Activated T-cell treated with anti-CD3 and anti-CD28 coated beads, Interleukin-2, amount 50 U/mL, for 72 hours (primary cell): Measurements from ENCODE around the gene FOXN3. TPM values are rescaled to one million over a fixed set of nuclear protein-coding genes. Genes with fewer than 3 reads are reported as not detected.

Experiments
- ATAC-seq, 2 donors: fragments of 150-1000 bp; cut with Tn5 transposase; replicated peaks in 1 of 2; 2 replicates each; pipeline ENCODE4 v1.10.0; 2021; ENCODE audit warnings: moderate library complexity in 2 of 2, mild to moderate bottlenecking in 1 of 2
- DNase-seq, 2 donors: peaks; one replicate each; pipeline ENCODE4 v3.0.0; 2021 to 2022; ENCODE audit warnings: mixed read lengths in 1 of 2
- H3K27ac Mint-ChIP-seq: one replicate; pipeline ENCODE4 v1.8.0; 2022; ENCODE audit warnings: mild to moderate bottlenecking, moderate library complexity, mixed read lengths
- H3K27me3 Mint-ChIP-seq: one replicate; pipeline ENCODE4 v1.8.0; 2022; ENCODE audit warnings: low read depth, mixed read lengths
- H3K36me3 Mint-ChIP-seq, 2 donors: one replicate each; pipeline ENCODE4 v1.8.0; 2022; ENCODE audit warnings: mixed read lengths in 2 of 2, mild to moderate bottlenecking in 1 of 2; ENCODE audit not compliant: insufficient read depth in 2 of 2
- H3K4me1 Mint-ChIP-seq: one replicate; pipeline ENCODE4 v1.8.0; 2022; ENCODE audit warnings: low read depth, mixed read lengths
- H3K4me3 Mint-ChIP-seq, 2 donors: one replicate each; pipeline ENCODE4 v1.8.0; 2022; ENCODE audit warnings: mild to moderate bottlenecking in 2 of 2, mixed read lengths in 2 of 2, moderate library complexity in 2 of 2
- H3K9me3 Mint-ChIP-seq, 2 donors: one replicate each; pipeline ENCODE4 v1.8.0; 2022; ENCODE audit warnings: mixed read lengths in 2 of 2
- total RNA-seq, 2 donors: library from RNA; stranded (reverse); gene quantifications; one replicate each; pipeline ENCODE4 v1.2.3, GENCODE V29; 2022

Gene FOXN3
- total RNA-seq, 2 donors from 2014 or later, result 154 to 157 TPM

DNA sequence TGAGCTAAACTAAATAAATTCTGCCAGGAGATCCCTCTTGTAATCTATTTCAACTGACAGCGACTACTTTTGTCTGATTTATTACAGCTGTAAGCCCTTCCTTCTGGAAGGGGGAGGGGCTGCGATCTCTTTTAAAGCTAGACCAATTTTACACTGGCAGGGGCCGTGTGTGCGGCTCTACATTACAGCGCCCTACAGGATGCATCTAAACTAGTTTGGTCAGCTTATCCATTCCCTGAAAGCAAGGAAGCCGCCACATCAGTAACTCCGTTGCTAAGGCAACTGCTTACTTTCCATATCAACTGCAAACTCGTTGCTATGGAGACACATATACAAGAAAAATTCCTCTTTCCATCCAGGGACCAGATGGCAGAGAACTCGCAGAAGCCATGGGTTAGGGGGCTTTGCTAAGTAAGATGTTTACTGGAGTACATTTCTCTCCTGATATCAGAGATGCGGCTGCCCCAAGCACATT lies 17.4 kb downstream of the FOXN3 start:
- DNase-seq (no peak), ATAC-seq (no peak)
- Mint-ChIP-seq H3K27ac (no peak overlapping the region), H3K9me3 (no peaks in the 10 kb centered on the region), H3K4me3 (no peak overlapping the region), H3K36me3 (peaks cover 0 to 26% of the 10 kb centered on the region in 2 donors), H3K4me1 (peaks cover 59% of the 10 kb centered on the region), H3K27me3 (no peaks in the 10 kb centered on the region)

DNA sequence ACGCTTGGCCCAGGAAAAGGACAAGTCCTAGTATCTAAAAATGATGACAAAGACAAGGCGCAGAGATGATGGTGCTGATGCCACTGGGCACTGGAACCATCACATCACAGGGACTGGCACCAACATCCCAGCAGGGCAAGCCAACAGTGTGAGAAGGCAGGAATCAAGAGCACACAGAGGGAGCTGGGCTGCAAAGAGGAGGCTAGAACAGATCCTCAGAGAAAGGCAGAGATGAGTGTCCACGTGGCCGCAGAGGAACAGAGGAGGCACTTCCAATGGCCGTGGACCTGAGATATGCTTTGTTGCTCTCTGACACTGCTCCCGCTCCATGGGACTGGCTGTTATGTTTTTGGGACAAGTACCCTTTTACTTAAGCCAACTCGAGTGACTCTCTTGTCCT lies 17.9 kb downstream of the FOXN3 start:
- H3K27ac Mint-ChIP-seq, result no peak overlapping the region
- ATAC-seq (no peak), DNase-seq (no peak)
- H3K27me3 Mint-ChIP-seq, result no peaks in the 10 kb centered on the region
- H3K4me1 Mint-ChIP-seq, result peaks cover 63% of the 10 kb centered on the region
- no peak overlapping the region for H3K4me3 Mint-ChIP-seq
- H3K9me3 Mint-ChIP-seq, result no peaks in the 10 kb centered on the region
- peaks cover 0 to 26% of the 10 kb centered on the region in 2 donors for H3K36me3 Mint-ChIP-seq

DNA sequence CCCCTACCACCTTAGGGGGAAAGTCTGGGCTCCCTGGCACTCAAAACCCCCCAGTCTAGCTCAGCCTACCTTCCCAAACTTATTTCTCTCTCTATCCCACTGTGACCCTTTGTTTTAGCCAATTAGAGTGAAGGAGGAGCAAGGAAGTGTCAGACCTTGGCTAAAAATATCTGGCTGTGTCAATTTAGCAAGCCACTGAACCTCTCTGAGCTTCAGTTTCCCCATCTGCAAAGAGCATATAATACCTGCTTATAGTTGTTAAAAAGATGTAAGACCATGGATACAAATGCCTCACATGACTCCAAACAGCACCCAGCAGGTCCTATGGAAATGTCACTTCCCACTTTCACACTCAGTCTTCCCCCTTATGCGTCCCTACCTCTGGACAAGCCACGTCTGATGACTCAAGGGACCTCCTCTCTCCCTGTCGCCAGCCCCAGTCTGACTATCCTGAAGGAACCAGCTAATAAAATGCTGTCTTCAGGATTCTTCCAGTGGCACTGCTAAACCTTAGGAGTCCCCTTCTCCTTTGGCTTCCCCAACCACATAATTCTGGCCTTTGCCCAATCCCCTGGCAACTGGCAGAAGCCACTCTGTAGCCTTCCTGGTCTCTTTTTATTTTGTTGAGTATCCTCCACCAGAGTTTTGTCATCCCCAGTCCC lies 19.3 kb downstream of the FOXN3 start:
- Mint-ChIP-seq H3K4me3 (no peak overlapping the region), H3K4me1 (peaks cover 59% of the 10 kb centered on the region), H3K36me3 (peaks cover 0 to 21% of the 10 kb centered on the region in 2 donors), H3K27ac (no peak overlapping the region), H3K9me3 (no peaks in the 10 kb centered on the region), H3K27me3 (no peaks in the 10 kb centered on the region)
- DNase-seq (no peak), ATAC-seq (no peak)

DNA sequence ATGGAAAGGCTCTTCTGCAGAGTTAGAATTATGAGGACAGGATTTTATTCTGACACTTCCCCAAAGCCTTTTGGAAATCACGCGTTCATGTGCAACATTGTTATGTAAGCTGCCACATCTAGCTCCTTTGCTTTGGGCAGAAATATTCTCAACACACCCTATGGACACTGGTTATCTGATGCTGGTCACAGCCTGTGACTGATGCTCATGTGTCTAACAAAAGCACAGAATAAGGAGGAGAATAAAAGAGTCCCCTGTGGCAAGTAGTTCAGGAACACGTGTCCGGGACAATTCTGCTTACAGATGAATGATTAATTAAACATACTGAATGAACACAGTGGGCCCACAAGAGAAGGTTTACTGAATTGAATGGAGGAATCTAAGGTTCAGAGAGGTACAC lies 22.1 kb downstream of the FOXN3 start:
- H3K9me3 Mint-ChIP-seq, result no peaks in the 10 kb centered on the region
- no peaks in the 10 kb centered on the region for H3K27me3 Mint-ChIP-seq
- DNase-seq (no peak), ATAC-seq (no peak)
- H3K36me3 Mint-ChIP-seq, result peaks cover 0 to 7% of the 10 kb centered on the region in 2 donors
- H3K4me1 Mint-ChIP-seq, result peaks cover 43% of the 10 kb centered on the region
- no peak overlapping the region for H3K4me3 Mint-ChIP-seq
- no peak overlapping the region for H3K27ac Mint-ChIP-seq

DNA sequence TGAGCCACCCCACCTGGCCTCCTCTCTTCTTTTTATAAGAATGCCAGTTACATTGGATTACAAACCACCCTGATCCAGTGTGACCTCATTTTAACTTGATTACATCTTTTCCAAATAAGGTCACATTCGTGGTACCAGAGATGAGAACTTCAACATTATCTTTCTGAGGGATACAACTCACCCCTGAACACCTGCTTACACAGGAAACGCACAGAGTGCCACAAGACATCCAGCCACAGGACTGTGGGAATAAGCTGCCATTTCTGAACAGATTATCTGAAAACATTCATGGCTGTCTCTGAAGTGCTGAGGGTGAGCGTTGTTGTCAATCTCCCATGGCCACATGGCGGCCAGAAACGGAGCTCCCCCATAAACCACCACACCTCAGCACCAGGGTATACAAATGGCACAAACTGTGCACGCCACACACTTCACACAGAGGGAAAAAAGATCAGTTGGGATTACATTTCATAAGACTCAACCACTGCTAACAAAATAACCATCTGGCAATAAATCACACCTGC lies 23.7 kb downstream of the FOXN3 start:
- DNase-seq, result no peak
- peak overlapping the region; percentile 74 for H3K27ac Mint-ChIP-seq
- H3K27me3 Mint-ChIP-seq, result no peaks in the 10 kb centered on the region
- H3K9me3 Mint-ChIP-seq, result no peaks in the 10 kb centered on the region
- H3K4me3 Mint-ChIP-seq, result no peak overlapping the region
- ATAC-seq, result no peak
- H3K4me1 Mint-ChIP-seq, result peaks cover 57% of the 10 kb centered on the region
- peaks cover 0 to 14% of the 10 kb centered on the region in 2 donors for H3K36me3 Mint-ChIP-seq

DNA sequence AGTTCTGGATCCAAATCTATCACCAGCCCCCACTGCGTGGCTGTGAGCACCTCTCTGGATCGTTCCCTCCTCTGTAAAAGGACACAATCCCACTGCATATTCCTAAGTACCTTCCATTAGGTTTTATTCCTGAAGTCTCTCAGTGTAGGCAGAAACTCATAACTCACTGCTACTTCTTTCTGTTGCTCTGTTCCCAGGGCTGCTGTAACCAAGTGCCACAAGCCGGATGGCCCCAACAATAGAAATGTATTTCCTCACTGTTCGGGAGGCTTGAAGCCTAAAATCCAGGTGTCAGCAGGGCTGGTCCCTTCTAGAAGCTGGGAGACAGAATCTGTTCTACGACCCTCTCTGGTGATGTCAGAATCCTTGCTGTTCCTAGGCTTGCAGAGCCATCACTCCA lies 24.9 kb downstream of the FOXN3 start:
- DNase-seq (no peak), ATAC-seq (no peak)
- peaks cover 0 to 17% of the 10 kb centered on the region in 2 donors for H3K36me3 Mint-ChIP-seq
- no peak overlapping the region for H3K4me3 Mint-ChIP-seq
- peaks cover 68% of the 10 kb centered on the region for H3K4me1 Mint-ChIP-seq
- H3K9me3 Mint-ChIP-seq, result no peaks in the 10 kb centered on the region
- H3K27me3 Mint-ChIP-seq, result no peaks in the 10 kb centered on the region
- H3K27ac Mint-ChIP-seq, result no peak overlapping the region

DNA sequence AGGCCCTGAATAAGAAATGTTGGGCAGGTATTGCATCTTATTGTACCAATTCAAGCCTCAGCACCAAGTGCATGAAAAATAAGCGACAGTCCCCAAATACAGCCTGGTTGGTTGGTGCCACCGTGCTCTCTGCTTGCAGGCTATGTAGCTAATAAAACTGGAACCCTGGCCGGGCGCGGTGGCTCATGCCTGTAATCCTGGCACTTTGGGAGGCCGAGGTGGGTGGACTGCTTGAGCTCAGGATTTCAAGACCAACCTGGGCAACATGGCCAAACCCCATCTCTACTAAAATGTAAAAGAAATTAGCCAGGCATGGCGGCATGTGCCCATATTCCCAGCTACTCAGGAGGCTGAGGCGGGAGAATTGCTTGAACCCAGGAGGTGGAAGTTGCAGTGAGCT lies 25.5 kb downstream of the FOXN3 start:
- H3K4me1 Mint-ChIP-seq, result peaks cover 74% of the 10 kb centered on the region
- H3K9me3 Mint-ChIP-seq, result no peaks in the 10 kb centered on the region
- H3K27ac Mint-ChIP-seq, result no peak overlapping the region
- H3K4me3 Mint-ChIP-seq, result no peak overlapping the region
- ATAC-seq (no peak), DNase-seq (no peak)
- H3K27me3 Mint-ChIP-seq, result no peaks in the 10 kb centered on the region
- H3K36me3 Mint-ChIP-seq, result peaks cover 0 to 17% of the 10 kb centered on the region in 2 donors

DNA sequence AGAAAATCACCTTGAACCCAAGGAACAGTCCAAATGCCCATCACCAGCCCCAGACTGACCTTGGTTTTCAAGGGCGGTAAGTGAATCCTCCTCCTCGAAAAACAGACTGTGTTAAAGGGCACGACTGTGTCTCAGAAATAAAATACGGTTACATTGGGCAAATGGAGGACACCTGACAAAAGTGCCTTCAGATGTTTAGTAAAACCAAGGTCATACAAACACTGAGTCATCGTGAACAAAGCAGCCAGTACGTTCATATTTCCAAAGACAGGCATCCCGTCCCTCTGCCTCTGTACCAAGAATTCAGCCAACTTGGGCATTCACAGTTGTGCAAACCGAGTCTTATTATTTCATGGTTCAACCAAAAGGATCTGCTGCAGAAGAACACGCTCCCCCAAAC lies 25.9 kb downstream of the FOXN3 start:
- DNase-seq (no peak), ATAC-seq (no peak)
- Mint-ChIP-seq H3K27ac (no peak overlapping the region), H3K36me3 (peaks cover 0 to 17% of the 10 kb centered on the region in 2 donors), H3K9me3 (no peaks in the 10 kb centered on the region), H3K27me3 (no peaks in the 10 kb centered on the region), H3K4me1 (peaks cover 75% of the 10 kb centered on the region), H3K4me3 (no peak overlapping the region)

DNA sequence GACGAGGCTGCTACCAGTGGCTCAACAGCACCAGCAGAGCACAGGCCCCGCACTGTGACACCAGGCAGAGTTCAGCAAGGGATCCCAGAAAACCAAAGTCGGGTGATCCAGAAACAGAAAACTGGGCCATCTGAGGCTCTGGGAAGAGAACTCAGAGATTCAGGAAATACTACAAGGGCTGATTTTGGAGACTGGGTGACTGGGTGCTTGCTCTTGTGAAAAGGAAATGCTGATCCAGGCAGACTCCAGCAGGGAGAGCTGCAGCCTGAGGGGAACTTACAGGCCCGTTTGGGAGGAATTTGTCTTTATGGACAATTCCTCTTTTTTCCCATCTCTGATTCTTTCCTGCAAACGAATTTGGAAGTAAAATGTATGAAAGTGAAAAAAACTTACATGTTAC lies 28.2 kb downstream of the FOXN3 start:
- Mint-ChIP-seq H3K4me3 (no peak overlapping the region), H3K4me1 (peaks cover 60% of the 10 kb centered on the region), H3K9me3 (no peaks in the 10 kb centered on the region), H3K27ac (no peak overlapping the region), H3K36me3 (peaks cover 0 to 13% of the 10 kb centered on the region in 2 donors), H3K27me3 (no peaks in the 10 kb centered on the region)
- ATAC-seq (no peak), DNase-seq (no peak)

DNA sequence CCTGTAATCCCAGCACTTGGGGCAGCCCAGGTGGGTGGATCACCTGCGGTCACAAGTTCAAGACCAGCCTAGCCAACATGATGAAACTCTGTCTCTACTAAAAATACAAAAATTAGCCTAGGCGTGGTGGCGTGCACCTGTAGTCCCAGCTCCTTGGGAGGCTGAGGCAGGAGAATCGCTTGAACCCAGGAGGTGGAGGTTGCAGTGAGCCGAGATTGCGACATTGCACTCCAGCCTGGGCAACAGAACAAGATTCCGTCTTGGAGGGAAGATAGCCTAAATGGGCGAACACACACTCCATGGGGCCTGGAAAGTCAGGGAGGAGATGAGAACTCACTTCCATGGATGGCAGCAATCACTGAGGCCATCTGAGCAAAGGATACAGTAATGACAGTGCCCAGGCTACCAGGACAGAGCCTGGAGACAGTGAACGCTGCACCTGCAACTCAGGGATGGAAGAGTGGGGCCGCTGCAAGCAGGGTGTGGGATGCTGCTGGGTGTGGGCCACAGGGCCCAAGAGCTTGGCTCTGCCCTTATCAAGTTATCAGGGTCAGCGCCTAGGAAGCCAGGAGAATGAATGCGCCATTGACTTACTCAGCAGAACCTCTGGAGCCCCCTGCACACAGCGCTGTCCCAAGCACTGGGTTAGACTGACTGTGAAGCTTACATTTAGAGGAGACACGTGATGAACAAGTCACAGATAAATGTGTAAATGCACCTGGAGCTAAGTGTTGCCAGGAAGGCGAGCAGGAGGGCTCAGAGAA lies 28.9 kb downstream of the FOXN3 start:
- H3K36me3 Mint-ChIP-seq, result peaks cover 0 to 12% of the 10 kb centered on the region in 2 donors
- H3K27ac Mint-ChIP-seq, result peak overlapping the region; percentile 23
- no peak for DNase-seq
- peaks cover 53% of the 10 kb centered on the region for H3K4me1 Mint-ChIP-seq
- no peak overlapping the region for H3K4me3 Mint-ChIP-seq
- ATAC-seq, result no peak
- no peaks in the 10 kb centered on the region for H3K9me3 Mint-ChIP-seq
- no peaks in the 10 kb centered on the region for H3K27me3 Mint-ChIP-seq

DNA sequence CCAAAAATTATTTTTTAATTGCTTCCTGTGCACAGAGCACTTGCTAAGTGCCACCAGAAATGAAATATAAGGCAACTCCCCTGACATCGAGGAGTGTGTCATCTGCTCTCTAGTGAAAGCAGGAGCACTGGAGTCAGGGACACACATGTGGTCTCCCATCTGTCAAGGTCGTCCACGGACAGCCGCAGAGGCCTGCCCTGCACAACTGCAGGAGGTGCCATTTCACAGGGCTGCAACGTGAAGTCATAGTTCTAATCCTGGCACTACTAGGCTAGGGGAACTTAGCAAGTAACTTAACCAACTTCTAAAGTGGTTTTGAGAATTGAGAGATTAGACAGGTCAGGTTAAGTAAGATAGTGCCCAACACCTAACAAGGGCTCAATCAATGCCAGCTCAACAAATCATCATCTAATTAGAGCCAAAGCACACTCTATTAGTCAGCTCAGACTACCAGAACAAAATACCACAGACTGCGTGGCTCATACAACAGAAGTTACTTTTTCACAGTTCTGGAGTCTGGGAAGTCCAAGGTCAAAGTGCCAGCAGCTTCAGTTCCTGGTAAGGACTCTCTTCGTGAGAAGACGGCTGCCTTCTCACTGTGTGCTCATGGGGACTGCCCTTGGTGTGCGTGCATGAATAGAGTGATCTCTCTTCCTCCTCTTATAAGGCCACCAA lies 30.7 kb downstream of the FOXN3 start:
- ATAC-seq, result peak; percentile 62 to 87

DNA sequence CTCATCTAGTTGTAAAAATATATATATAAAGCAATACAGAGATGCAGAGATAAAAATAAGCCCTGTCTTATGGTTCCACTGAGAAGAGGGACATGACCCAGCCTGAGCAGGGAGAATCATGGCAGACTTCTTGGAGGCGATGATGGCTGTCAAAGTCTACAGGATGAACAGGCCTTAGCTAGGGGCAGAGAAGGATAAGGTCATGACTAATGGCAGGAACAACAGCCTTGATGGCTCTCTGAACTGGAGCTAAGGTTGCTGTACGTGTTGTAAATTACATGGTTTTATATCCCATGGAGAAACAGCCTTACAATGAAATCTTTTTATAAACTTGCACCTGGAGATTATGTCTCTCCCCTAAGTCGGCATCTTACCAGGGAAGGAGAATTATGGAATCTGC lies 32.4 kb downstream of the FOXN3 start:
- Mint-ChIP-seq H3K4me1 (peaks cover 51% of the 10 kb centered on the region), H3K4me3 (no peak overlapping the region), H3K9me3 (peaks cover 4 to 7% of the 10 kb centered on the region in 2 donors), H3K27ac (peak overlapping the region; percentile 2), H3K36me3 (peaks cover 13 to 31% of the 10 kb centered on the region in 2 donors), H3K27me3 (no peaks in the 10 kb centered on the region)
- ATAC-seq (no peak), DNase-seq (no peak)

More for the DNA sequence above, 30.7 kb downstream of the FOXN3 start:
- Mint-ChIP-seq H3K4me1 (peaks cover 52% of the 10 kb centered on the region), H3K9me3 (no peaks in the 10 kb centered on the region), H3K4me3 (no peak overlapping the region), H3K27ac (peak overlapping the region; percentile 64), H3K27me3 (no peaks in the 10 kb centered on the region), H3K36me3 (peaks cover 6 to 21% of the 10 kb centered on the region in 2 donors)
- DNase-seq, result no peak

DNA sequence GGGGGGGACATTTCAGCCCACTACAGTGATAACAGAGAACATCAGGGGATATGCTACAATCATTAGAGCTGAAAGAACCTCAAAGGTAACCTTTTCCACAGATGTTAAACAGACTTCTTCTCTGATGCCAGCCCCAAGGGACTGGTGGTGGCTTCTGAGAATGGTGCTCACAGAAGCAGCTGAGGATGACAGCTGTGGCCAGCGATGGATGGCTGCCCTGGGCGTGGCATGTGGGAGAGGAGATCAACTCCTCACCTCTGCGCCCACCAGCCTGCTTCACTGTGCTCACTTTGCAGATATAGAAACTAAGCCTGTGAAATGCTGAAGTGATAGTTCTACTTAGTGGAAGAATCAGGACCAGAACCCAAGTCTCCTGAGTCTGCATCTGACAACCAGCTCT lies 33.0 kb downstream of the FOXN3 start:
- peaks cover 47% of the 10 kb centered on the region for H3K4me1 Mint-ChIP-seq
- peaks cover 13 to 28% of the 10 kb centered on the region in 2 donors for H3K36me3 Mint-ChIP-seq
- peak overlapping the region; percentile 2 for H3K27ac Mint-ChIP-seq
- H3K27me3 Mint-ChIP-seq, result no peaks in the 10 kb centered on the region
- peaks cover 4 to 7% of the 10 kb centered on the region in 2 donors for H3K9me3 Mint-ChIP-seq
- H3K4me3 Mint-ChIP-seq, result no peak overlapping the region
- ATAC-seq (no peak), DNase-seq (no peak)
